Astrocyte of the spinal cord (primary cell): ENCODE measurements around the gene PRDM5.
A peak's percentile ranks its signal among the peaks of the same experiment; 100 is the strongest.

Experiments used
- DNase-seq: peaks from one replicate; pipeline ENCODE4 v3.0.0; 2011; ENCODE audit warnings: low read depth, low spot score
- H3K4me3 ChIP-seq: 2 replicates; pipeline ENCODE4 v1.5.1; 2011; ENCODE audit warnings: low read depth, mild to moderate bottlenecking, low read length, moderate library complexity
- CTCF ChIP-seq: IDR thresholded peaks from 2 replicates; pipeline ENCODE4 v1.5.1; 2012; ENCODE audit warnings: low read depth, mild to moderate bottlenecking, low read length, inconsistent platforms
- in situ Hi-C: cut with HindIII; loops from 2 replicates; pipeline ENCODE4 v1.10.0; 2017; ENCODE audit warnings: low sequenced_read_pairs

Gene PRDM5

GRCh38 chr4:120691106-120691505 is 231.4 kb downstream of the PRDM5 start:
- no peak for TF ChIP-seq CTCF
- H3K4me3 ChIP-seq: no peak overlapping the region
- in situ Hi-C loops: no loop called here
- DNase-seq: no peak

- DNase-seq: no peak
- no peak for TF ChIP-seq CTCF
- in situ Hi-C loops: no loop called here
- H3K4me3 ChIP-seq: no peak overlapping the region
These were observed 233.7 kb downstream of the PRDM5 start for GRCh38 chr4:120688791-120689190.

- no peak for DNase-seq
- in situ Hi-C loops: no loop called here
- H3K4me3 ChIP-seq: no peak overlapping the region
- TF ChIP-seq CTCF: no peak
These were observed 236.7 kb downstream of the PRDM5 start for GRCh38 chr4:120685756-120686278.

GRCh38 chr4:120683897-120684540 is 238.5 kb downstream of the PRDM5 start:
- TF ChIP-seq CTCF: no peak
- no peak overlapping the region for H3K4me3 ChIP-seq
- DNase-seq: no peak
- in situ Hi-C loops: no loop called here

- in situ Hi-C loops: no loop called here
- DNase-seq: peak; percentile 22
- TF ChIP-seq CTCF: no peak
- H3K4me3 ChIP-seq: no peak overlapping the region
These were observed 239.5 kb downstream of the PRDM5 start for GRCh38 chr4:120682981-120683380.

GRCh38 chr4:120680647-120681228 is 241.8 kb downstream of the PRDM5 start:
- no peak for TF ChIP-seq CTCF
- no peak overlapping the region for H3K4me3 ChIP-seq
- in situ Hi-C loops: no loop called here
- DNase-seq: no peak
